ENCODE measurements around the gene AK3.

The AK3 gene

GRCh38 chr9:4748612-4749011 lies 7.6 kb upstream of the AK3 start:
- TF ChIP-seq, protein P1, sequence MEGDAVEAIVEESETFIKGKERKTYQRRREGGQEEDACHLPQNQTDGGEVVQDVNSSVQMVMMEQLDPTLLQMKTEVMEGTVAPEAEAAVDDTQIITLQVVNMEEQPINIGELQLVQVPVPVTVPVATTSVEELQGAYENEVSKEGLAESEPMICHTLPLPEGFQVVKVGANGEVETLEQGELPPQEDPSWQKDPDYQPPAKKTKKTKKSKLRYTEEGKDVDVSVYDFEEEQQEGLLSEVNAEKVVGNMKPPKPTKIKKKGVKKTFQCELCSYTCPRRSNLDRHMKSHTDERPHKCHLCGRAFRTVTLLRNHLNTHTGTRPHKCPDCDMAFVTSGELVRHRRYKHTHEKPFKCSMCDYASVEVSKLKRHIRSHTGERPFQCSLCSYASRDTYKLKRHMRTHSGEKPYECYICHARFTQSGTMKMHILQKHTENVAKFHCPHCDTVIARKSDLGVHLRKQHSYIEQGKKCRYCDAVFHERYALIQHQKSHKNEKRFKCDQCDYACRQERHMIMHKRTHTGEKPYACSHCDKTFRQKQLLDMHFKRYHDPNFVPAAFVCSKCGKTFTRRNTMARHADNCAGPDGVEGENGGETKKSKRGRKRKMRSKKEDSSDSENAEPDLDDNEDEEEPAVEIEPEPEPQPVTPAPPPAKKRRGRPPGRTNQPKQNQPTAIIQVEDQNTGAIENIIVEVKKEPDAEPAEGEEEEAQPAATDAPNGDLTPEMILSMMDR (IDR thresholded peaks at IDR 0.05; ENCODE audit: low read length) = no peak
- TF ChIP-seq EZH2 (optimal IDR thresholded peaks at IDR 0.05; ENCODE audit: low read depth, low read length) (no peak), EZH2phosphoT487 (IDR thresholded peaks at IDR 0.05; ENCODE audit: low read length) (no peak)
- Histone ChIP-seq H3K27me3 (replicated peaks; ENCODE audit: insufficient read depth, low read length) (no peaks in the 10 kb centered on the region), H3K9me3 (replicated peaks; ENCODE audit: insufficient read depth, low read length) (no peaks in the 10 kb centered on the region), H3K9me2 (replicated peaks; ENCODE audit: insufficient read depth, low read length) (no peaks in the 10 kb centered on the region), H4K20me1 (ENCODE audit: insufficient read depth, low read length) (no peaks in the 10 kb centered on the region), H3F3A (ENCODE audit: insufficient read depth, low read length) (no peaks in the 10 kb centered on the region), H3K79me2 (ENCODE audit: low read length) (no peaks in the 10 kb centered on the region), H3K4me2 (ENCODE audit: low read depth, low read length) (no peak overlapping the region), H3K9ac (ENCODE audit: low read length) (no peak overlapping the region), H3K4me3 (ENCODE audit: low read length) (no peak overlapping the region), H3K27ac (ENCODE audit: low read length) (no peak overlapping the region), H3K36me3 (replicated peaks; ENCODE audit: insufficient read depth, low read length) (no peaks in the 10 kb centered on the region), H3K4me1 (ENCODE audit: low read length) (no peaks in the 10 kb centered on the region), H2AFZ (ENCODE audit: low read length) (no peak overlapping the region)
- DNase-seq = no peak

DNA sequence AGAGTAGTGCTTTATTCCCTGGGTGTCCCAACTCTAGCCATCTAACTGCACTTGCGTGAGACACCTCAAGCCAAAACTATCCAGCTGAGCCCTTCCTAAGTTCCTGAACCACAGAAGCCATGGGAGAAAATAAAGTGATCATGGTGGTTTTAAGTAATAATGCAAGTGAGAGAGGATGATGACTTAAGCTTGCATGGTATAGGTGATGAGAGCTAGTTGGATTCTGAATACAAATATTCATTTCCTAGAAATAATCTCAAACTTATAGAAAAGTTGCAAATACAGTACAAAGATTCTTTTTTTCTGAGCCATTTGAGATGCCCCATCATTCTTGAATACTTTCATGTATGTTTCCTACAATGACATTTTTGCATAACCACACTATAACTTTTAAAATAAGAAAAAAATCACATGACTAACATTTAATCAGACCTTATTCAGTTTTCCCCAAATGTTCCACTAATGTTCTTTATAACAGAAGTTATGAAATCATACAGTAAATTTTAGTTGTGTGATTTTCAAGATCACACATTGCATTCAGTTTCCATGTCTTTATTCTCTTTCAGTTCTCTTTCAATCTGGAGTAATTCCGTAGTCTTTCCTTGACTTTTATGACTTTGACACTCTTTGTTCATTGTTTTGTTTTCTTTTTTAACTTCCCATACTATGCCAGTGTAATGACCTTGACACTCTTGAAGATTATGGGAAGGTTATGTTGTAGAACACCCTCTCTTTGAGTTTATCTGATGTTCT lies 5.5 kb upstream of the AK3 start:
- H3K9ac ChIP-seq (ENCODE audit: low read length) = no peak overlapping the region
- H3K27ac ChIP-seq (ENCODE audit: low read length) = no peak overlapping the region
- no peak for DNase-seq
- no peak overlapping the region for H3K4me3 ChIP-seq (ENCODE audit: low read length)
- no peak overlapping the region for H3K4me2 ChIP-seq (ENCODE audit: low read depth, low read length)
- no peaks in the 10 kb centered on the region for H3K36me3 ChIP-seq (replicated peaks; ENCODE audit: insufficient read depth, low read length)
- H3K9me2 ChIP-seq (replicated peaks; ENCODE audit: insufficient read depth, low read length) = no peaks in the 10 kb centered on the region
- no peaks in the 10 kb centered on the region for H3K27me3 ChIP-seq (replicated peaks; ENCODE audit: insufficient read depth, low read length)
- no peak for TF ChIP-seq EZH2phosphoT487 (IDR thresholded peaks at IDR 0.05; ENCODE audit: low read length)
- no peak for TF ChIP-seq EZH2 (optimal IDR thresholded peaks at IDR 0.05; ENCODE audit: low read depth, low read length)
- TF ChIP-seq, protein P1 (IDR thresholded peaks at IDR 0.05; ENCODE audit: low read length) = no peak
- H3K9me3 ChIP-seq (replicated peaks; ENCODE audit: insufficient read depth, low read length) = no peaks in the 10 kb centered on the region
- peaks cover 6% of the 10 kb centered on the region; the same call in 1 of the 2 replicates for H3F3A ChIP-seq (ENCODE audit: insufficient read depth, low read length)
- no peaks in the 10 kb centered on the region for H4K20me1 ChIP-seq (ENCODE audit: insufficient read depth, low read length)
- no peaks in the 10 kb centered on the region for H3K4me1 ChIP-seq (ENCODE audit: low read length)
- no peak overlapping the region for H2AFZ ChIP-seq (ENCODE audit: low read length)
- H3K79me2 ChIP-seq (ENCODE audit: low read length) = no peaks in the 10 kb centered on the region

DNA sequence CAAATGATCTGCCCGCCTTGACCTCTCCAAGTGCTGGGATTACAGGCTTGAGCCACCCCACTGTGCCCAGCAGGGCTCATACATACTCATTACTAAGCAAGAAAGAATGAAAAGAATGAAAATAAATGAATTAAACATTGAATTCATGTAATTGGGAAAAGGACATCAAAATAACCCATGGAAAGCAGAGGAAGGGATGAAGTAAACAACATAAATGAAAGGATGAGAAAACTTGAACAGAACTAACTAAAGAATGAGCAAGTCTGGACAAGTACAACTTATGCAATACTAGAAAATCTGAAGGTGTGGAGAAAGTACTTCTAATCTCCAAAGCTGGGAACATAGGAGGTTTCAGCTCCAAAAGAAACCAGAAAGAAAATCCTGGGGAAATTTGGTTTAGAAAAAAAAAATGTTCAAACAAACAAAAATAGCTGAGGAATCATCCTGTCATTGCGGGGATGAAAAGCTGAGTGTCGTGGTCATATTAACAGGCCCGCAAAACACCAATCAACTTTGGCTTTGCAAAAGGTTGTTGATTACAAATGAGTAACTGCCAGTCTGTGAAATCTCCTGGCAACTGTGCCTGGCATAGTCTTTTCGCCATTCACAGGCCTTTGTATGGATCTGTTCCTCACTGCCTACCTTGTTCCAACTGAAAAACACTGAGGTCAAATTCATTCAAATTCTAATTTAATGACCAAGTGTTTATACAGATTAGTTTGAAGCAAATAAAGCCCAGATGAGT lies 2.3 kb upstream of the AK3 start:
- H3K79me2 ChIP-seq (ENCODE audit: low read length) = peaks cover 25% of the 10 kb centered on the region
- H3F3A ChIP-seq (ENCODE audit: insufficient read depth, low read length) = peaks cover 21% of the 10 kb centered on the region; the same call in 1 of the 2 replicates
- H3K9me2 ChIP-seq (replicated peaks; ENCODE audit: insufficient read depth, low read length) = no peaks in the 10 kb centered on the region
- no peaks in the 10 kb centered on the region for H4K20me1 ChIP-seq (ENCODE audit: insufficient read depth, low read length)
- H3K4me2 ChIP-seq (ENCODE audit: low read depth, low read length) = no peak overlapping the region
- H3K9ac ChIP-seq (ENCODE audit: low read length) = no peak overlapping the region
- no peaks in the 10 kb centered on the region for H3K36me3 ChIP-seq (replicated peaks; ENCODE audit: insufficient read depth, low read length)
- TF ChIP-seq EZH2phosphoT487 (IDR thresholded peaks at IDR 0.05; ENCODE audit: low read length) (no peak), EZH2 (optimal IDR thresholded peaks at IDR 0.05; ENCODE audit: low read depth, low read length) (no peak)
- TF ChIP-seq, protein P1 (IDR thresholded peaks at IDR 0.05; ENCODE audit: low read length) = no peak
- H3K4me3 ChIP-seq (ENCODE audit: low read length) = no peak overlapping the region
- no peak for DNase-seq
- H3K9me3 ChIP-seq (replicated peaks; ENCODE audit: insufficient read depth, low read length) = no peaks in the 10 kb centered on the region
- no peaks in the 10 kb centered on the region for H3K27me3 ChIP-seq (replicated peaks; ENCODE audit: insufficient read depth, low read length)
- peaks cover 6% of the 10 kb centered on the region; the same call in 1 of the 2 replicates for H3K4me1 ChIP-seq (ENCODE audit: low read length)
- no peak overlapping the region for H2AFZ ChIP-seq (ENCODE audit: low read length)
- no peak overlapping the region for H3K27ac ChIP-seq (ENCODE audit: low read length)
